GM06990 (cell line): Measurements from ENCODE around the gene SYMPK.

Experiments
- DNase-seq: peaks from one replicate; pipeline ENCODE4 v3.0.0-alpha.2; 2011; ENCODE audit not compliant: insufficient read length; ENCODE audit errors: extremely low read depth
- H3K27me3 ChIP-seq: replicated peaks from 2 replicates; pipeline ENCODE4 v1.6.0; 2011; ENCODE audit warnings: low read length; ENCODE audit not compliant: control insufficient read depth, insufficient read depth
- H3K36me3 ChIP-seq: 2 replicates; pipeline ENCODE4 v1.5.1; 2011; ENCODE audit warnings: low read length; ENCODE audit not compliant: control insufficient read depth, insufficient read depth
- H3K4me3 ChIP-seq: replicated peaks from 2 replicates; pipeline ENCODE4 v1.5.1; 2011; ENCODE audit warnings: low read depth, mild to moderate bottlenecking, control low read depth, low read length
- CTCF ChIP-seq: IDR thresholded peaks from 2 replicates; pipeline ENCODE4 v1.5.1; 2011; ENCODE audit warnings: low read length, control low read depth, mild to moderate bottlenecking, inconsistent platforms; ENCODE audit not compliant: insufficient read depth, poor library complexity, severe bottlenecking

The SYMPK gene

GRCh38 chr19:45789035-45789786 is 73.7 kb downstream of the SYMPK start:
- DNase-seq = no peak
- no peak for TF ChIP-seq CTCF
- Histone ChIP-seq H3K4me3 (no peak overlapping the region), H3K27me3 (no peaks in the 10 kb centered on the region), H3K36me3 (peaks cover 29% of the 10 kb centered on the region)

- Histone ChIP-seq H3K36me3 (peaks cover 32% of the 10 kb centered on the region), H3K4me3 (no peak overlapping the region), H3K27me3 (no peaks in the 10 kb centered on the region)
- no peak for DNase-seq
- TF ChIP-seq CTCF = no peak
These were observed 76.4 kb downstream of the SYMPK start for GRCh38 chr19:45786533-45786894.

- TF ChIP-seq CTCF = no peak
- Histone ChIP-seq H3K4me3 (no peak overlapping the region), H3K27me3 (no peaks in the 10 kb centered on the region), H3K36me3 (peaks cover 32% of the 10 kb centered on the region)
- no peak for DNase-seq
These were observed 77.0 kb downstream of the SYMPK start for GRCh38 chr19:45785781-45786532.

DNA sequence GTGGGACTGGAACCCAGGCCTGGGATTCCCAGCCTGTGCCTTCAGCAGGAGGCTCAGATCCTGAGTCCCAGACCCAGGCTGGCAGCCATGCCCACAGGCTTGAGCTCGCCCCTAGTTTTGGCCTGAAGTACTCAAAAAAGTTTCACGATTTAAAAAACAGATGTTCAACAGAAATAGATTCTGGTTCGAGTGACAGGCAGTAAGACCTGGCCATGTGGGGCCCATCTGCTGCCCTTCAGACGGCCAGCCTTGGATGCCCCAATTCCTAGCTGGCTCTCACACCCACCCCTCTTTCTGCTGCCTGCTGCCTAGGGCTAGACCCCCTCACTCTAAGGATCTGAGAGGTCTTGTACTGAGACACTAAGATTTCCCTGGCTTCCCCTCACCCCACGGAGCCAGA is 77.8 kb downstream of the SYMPK start:
- Histone ChIP-seq H3K4me3 (no peak overlapping the region), H3K36me3 (peaks cover 28% of the 10 kb centered on the region), H3K27me3 (no peaks in the 10 kb centered on the region)
- DNase-seq = no peak
- TF ChIP-seq CTCF = no peak

DNA sequence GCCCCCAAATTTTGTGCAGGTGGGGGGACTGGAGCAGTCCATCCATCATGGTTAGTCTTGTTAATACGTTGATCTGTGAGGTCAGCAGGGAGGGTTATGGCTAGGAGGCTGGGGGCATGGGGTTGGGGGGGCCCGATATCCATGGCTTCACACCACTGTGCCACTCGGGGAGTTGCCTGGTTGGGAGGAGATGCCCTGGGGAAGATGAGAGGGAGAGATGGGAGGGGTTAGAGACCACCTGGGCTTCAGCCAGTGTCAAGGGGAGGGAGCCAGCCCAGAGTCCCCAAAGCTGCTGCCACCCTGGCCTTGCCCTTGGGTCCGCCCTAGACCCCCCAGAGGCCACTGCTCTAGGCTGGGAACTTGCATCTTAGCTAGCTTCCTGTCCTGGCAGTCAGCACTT is 78.9 kb downstream of the SYMPK start:
- TF ChIP-seq CTCF = no peak
- H3K27me3 ChIP-seq = no peaks in the 10 kb centered on the region
- H3K36me3 ChIP-seq = peaks cover 26% of the 10 kb centered on the region
- DNase-seq = no peak
- H3K4me3 ChIP-seq = no peak overlapping the region
